HepG2 (cell line): ENCODE measurements around the gene KATNBL1. TPM values are rescaled to one million over a fixed set of nuclear protein-coding genes. Genes with fewer than 3 reads are reported as not detected.

Experiments used
- BHLHE40 ChIP-seq: IDR thresholded peaks from 2 replicates; pipeline ENCODE4 v1.6.1; 2011; ENCODE audit warnings: low read length, improper control_type of control experiment
- CEBPG ChIP-seq: IDR thresholded peaks from 2 replicates; pipeline ENCODE4 v1.6.1; 2016
- FLYWCH1 ChIP-seq: sonication (generic); formaldehyde crosslinking; IDR thresholded peaks from 2 replicates; pipeline ENCODE4 v1.8.1; 2023; ENCODE audit warnings: mild to moderate bottlenecking, missing genetic modification reagents
- HES4 ChIP-seq: sonication (generic); formaldehyde crosslinking; IDR thresholded peaks from 2 replicates; pipeline ENCODE4 v1.9.0; 2021; ENCODE audit warnings: mild to moderate bottlenecking, missing genetic modification reagents, borderline replicate concordance
- JUNB ChIP-seq: sonication (generic); formaldehyde crosslinking; IDR thresholded peaks from 2 replicates; pipeline ENCODE4 v1.8.0; 2022; ENCODE audit warnings: missing genetic modification reagents, mild to moderate bottlenecking, borderline replicate concordance
- PHF21A ChIP-seq: sonication (generic); formaldehyde crosslinking; IDR thresholded peaks from 2 replicates; pipeline ENCODE4 v1.5.0; 2020; ENCODE audit warnings: mild to moderate bottlenecking, missing genetic modification reagents
- RBFOX2 ChIP-seq: fragments of 200-400 bp; formaldehyde crosslinking; IDR thresholded peaks from 2 replicates; pipeline ENCODE4 v1.6.1; 2017; ENCODE audit warnings: low read depth, mild to moderate bottlenecking, low read length
- TGIF2 ChIP-seq: IDR thresholded peaks from 2 replicates; pipeline ENCODE4 v1.6.1; 2016; ENCODE audit warnings: control low read depth, missing compliant biosample characterization
- TSC22D2 ChIP-seq: sonication (generic); formaldehyde crosslinking; IDR thresholded peaks from 2 replicates; pipeline ENCODE4 v1.5.1; 2020; ENCODE audit warnings: missing genetic modification reagents, mild to moderate bottlenecking, borderline replicate concordance
- ZNF101 ChIP-seq: sonication (generic); formaldehyde crosslinking; IDR thresholded peaks from 2 replicates; pipeline ENCODE4 v1.4.0; 2020; ENCODE audit warnings: mild to moderate bottlenecking, low read depth, missing genetic modification reagents, borderline replicate concordance
- ZNF547 ChIP-seq: sonication (generic); formaldehyde crosslinking; IDR thresholded peaks from 2 replicates; pipeline ENCODE4 v1.5.1; 2020; ENCODE audit warnings: mild to moderate bottlenecking, missing genetic modification reagents
- ZNF549 ChIP-seq: sonication (generic); formaldehyde crosslinking; IDR thresholded peaks from 2 replicates; pipeline ENCODE4 v1.5.0; 2020; ENCODE audit warnings: missing genetic modification reagents
- ZNF569 ChIP-seq: sonication (generic); formaldehyde crosslinking; IDR thresholded peaks from 2 replicates; pipeline ENCODE4 v1.5.0; 2020; ENCODE audit warnings: mild to moderate bottlenecking, missing genetic modification reagents, moderate library complexity, borderline replicate concordance
- ZNF839 ChIP-seq: sonication (generic); formaldehyde crosslinking; IDR thresholded peaks from 2 replicates; pipeline ENCODE4 v1.4.0; 2020; ENCODE audit warnings: missing genetic modification reagents, mild to moderate bottlenecking, borderline replicate concordance
- polyA plus RNA-seq, 8 experiments: library from polyadenylated mRNA; depleted of rRNA in 3 of 8; stranded (reverse) in 7 of 8; unstranded in 1 of 8; fragments of >200 nt; fragmentation: Illumina TruSeq in 4 of 8; extraction: Trizol in 4 of 8; gene quantifications; 2 replicates each; pipeline versions ENCODE4 v1.2.1 to v1.2.3, GENCODE V29; 2011 to 2016; ENCODE audit warnings: low read depth in 4 of 8, missing spikeins in 1 of 8, mixed read lengths in 1 of 8; ENCODE audit not compliant: insufficient read depth in 1 of 8
- total RNA-seq, 5 experiments: library from RNA; depleted of rRNA; stranded (reverse); fragments of >200 nt; fragmentation: Illumina TruSeq; extraction: Trizol; gene quantifications; 2 replicates each; pipeline ENCODE4 v1.2.3, GENCODE V29; 2016; ENCODE audit warnings: low read depth in 1 of 5
- TF ChIP-seq, protein P1 (sequence below), 2 experiments: sonication (generic) in 1 of 2; formaldehyde crosslinking in 1 of 2; IDR thresholded peaks; 2 replicates each; pipeline versions ENCODE4 v1.6.1 to v1.9.0; 2014 to 2022; ENCODE audit warnings: antibody characterized with exemption in 1 of 2, borderline replicate concordance in 1 of 2, inconsistent platforms in 1 of 2, low read depth in 1 of 2, missing genetic modification reagents in 1 of 2
- TF ChIP-seq, protein P2 (sequence below): IDR thresholded peaks from 2 replicates; pipeline ENCODE4 v1.6.1; 2016; ENCODE audit warnings: missing compliant biosample characterization, missing genetic modification reagents, borderline replicate concordance
- TF ChIP-seq, protein P3 (sequence below): sonication (generic); formaldehyde crosslinking; IDR thresholded peaks from 2 replicates; pipeline ENCODE4 v1.4.0; 2020; ENCODE audit warnings: missing genetic modification reagents
- TF ChIP-seq, protein P4 (sequence below): sonication (generic); formaldehyde crosslinking; IDR thresholded peaks from 2 replicates; pipeline ENCODE4 v1.8.0; 2022; ENCODE audit warnings: missing genetic modification reagents, mild to moderate bottlenecking, borderline replicate concordance

The KATNBL1 gene
- total and polyA plus RNA-seq, 2 of the 13 experiments (the other 11 are each of a cell fraction or from before 2014, with no cell fraction given), result 23.4 to 42.8 TPM

DNA sequence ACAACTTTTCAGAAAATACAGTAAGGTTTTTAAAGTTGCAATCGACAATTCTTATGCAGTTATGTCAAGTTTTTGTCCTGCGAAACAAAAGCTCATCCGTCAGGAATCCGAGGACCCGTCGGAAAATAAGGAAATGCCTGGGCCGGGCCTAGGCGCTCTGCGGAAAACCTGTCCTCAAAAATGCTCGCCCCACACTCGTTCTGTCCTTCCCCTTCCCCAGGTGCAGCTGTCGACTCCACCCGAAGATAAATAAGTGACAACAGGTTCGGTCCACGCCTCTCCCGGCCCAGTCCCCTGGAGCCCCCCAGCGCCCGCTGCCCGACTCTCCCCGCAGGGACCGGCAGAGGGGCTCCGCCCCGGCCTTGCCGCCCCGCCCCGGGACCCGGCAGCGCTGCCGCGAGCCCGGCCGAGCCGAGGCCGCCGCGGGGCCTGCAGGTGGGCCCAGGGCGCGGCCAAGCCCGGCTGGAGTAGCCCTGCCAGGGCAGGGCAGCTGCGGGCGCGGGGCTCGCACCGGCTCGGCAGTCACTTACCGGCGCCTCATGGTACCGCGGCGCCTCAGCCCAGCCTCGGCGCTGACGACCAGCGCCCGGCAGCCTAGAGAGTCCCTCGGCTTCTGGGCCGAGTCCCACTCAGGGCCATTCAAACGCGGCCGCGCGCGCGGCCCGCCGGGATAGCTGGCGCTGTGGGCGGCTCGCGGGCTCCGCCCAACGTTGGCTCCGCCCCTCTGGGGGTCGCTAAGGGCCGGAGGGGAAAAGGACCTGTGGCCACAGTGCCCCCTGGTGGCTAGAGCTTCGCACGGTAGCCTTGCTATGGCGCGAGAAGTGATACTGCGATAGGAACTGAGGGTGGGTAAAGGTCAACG lies at the start of gene KATNBL1 (continued):
- TF ChIP-seq, protein P1, sequence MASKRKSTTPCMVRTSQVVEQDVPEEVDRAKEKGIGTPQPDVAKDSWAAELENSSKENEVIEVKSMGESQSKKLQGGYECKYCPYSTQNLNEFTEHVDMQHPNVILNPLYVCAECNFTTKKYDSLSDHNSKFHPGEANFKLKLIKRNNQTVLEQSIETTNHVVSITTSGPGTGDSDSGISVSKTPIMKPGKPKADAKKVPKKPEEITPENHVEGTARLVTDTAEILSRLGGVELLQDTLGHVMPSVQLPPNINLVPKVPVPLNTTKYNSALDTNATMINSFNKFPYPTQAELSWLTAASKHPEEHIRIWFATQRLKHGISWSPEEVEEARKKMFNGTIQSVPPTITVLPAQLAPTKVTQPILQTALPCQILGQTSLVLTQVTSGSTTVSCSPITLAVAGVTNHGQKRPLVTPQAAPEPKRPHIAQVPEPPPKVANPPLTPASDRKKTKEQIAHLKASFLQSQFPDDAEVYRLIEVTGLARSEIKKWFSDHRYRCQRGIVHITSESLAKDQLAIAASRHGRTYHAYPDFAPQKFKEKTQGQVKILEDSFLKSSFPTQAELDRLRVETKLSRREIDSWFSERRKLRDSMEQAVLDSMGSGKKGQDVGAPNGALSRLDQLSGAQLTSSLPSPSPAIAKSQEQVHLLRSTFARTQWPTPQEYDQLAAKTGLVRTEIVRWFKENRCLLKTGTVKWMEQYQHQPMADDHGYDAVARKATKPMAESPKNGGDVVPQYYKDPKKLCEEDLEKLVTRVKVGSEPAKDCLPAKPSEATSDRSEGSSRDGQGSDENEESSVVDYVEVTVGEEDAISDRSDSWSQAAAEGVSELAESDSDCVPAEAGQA (IDR thresholded peaks at IDR 0.05; ENCODE audit: low read depth), result no peak
- TF ChIP-seq, protein P1 (CRISPR knock-in tag; IDR thresholded peaks at IDR 0.05; ENCODE audit: borderline replicate concordance), result no peak
- TF ChIP-seq BHLHE40, result peak; percentile 10; the same call in 1 of the 2 replicates
- peak; percentile 26; the same call in 1 of the 2 replicates for TF ChIP-seq TGIF2
- TF ChIP-seq, protein P2, sequence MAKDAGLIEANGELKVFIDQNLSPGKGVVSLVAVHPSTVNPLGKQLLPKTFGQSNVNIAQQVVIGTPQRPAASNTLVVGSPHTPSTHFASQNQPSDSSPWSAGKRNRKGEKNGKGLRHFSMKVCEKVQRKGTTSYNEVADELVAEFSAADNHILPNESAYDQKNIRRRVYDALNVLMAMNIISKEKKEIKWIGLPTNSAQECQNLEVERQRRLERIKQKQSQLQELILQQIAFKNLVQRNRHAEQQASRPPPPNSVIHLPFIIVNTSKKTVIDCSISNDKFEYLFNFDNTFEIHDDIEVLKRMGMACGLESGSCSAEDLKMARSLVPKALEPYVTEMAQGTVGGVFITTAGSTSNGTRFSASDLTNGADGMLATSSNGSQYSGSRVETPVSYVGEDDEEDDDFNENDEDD (CRISPR knock-in tag), result peak; percentile 68; the same call in 1 of the 2 replicates
- TF ChIP-seq ZNF839 (CRISPR knock-in tag), result no peak
- TF ChIP-seq JUNB, result no peak
- TF ChIP-seq FLYWCH1 (CRISPR knock-in tag), result no peak
- TF ChIP-seq ZNF549 (CRISPR knock-in tag), result no peak
- TF ChIP-seq, protein P3, sequence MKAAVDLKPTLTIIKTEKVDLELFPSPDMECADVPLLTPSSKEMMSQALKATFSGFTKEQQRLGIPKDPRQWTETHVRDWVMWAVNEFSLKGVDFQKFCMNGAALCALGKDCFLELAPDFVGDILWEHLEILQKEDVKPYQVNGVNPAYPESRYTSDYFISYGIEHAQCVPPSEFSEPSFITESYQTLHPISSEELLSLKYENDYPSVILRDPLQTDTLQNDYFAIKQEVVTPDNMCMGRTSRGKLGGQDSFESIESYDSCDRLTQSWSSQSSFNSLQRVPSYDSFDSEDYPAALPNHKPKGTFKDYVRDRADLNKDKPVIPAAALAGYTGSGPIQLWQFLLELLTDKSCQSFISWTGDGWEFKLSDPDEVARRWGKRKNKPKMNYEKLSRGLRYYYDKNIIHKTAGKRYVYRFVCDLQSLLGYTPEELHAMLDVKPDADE, result no peak
- TF ChIP-seq PHF21A (CRISPR knock-in tag), result peak; percentile 22; the same call in 1 of the 2 replicates
- TF ChIP-seq ZNF547 (CRISPR knock-in tag), result peak; percentile 76; the same call in 1 of the 2 replicates
- TF ChIP-seq ZNF569 (CRISPR knock-in tag), result no peak
- TF ChIP-seq, protein P4, sequence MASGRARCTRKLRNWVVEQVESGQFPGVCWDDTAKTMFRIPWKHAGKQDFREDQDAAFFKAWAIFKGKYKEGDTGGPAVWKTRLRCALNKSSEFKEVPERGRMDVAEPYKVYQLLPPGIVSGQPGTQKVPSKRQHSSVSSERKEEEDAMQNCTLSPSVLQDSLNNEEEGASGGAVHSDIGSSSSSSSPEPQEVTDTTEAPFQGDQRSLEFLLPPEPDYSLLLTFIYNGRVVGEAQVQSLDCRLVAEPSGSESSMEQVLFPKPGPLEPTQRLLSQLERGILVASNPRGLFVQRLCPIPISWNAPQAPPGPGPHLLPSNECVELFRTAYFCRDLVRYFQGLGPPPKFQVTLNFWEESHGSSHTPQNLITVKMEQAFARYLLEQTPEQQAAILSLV (CRISPR knock-in tag), result peak; percentile 45; the same call in 1 of the 2 replicates
- peak; percentile 24; the same call in 1 of the 2 replicates for TF ChIP-seq TSC22D2 (CRISPR knock-in tag)
- peak; percentile 96 for TF ChIP-seq RBFOX2
- TF ChIP-seq HES4, result peak; percentile 46; the same call in 1 of the 2 replicates
- no peak for TF ChIP-seq ZNF101
- no peak for TF ChIP-seq CEBPG (CRISPR knock-in tag)
